BE2C (cell line): ENCODE data around the gene CRADD.

Experiments
- DNase-seq: peaks from one replicate; pipeline ENCODE4 v3.0.0-alpha.2; 2020
- H3K27me3 ChIP-seq: fragments of 250-450 bp; sonication (Bioruptor Pico); 2 replicates; pipeline ENCODE4 v1.5.1; 2020; ENCODE audit warnings: mild to moderate bottlenecking
- H3K36me3 ChIP-seq: fragments of 250-450 bp; sonication (Bioruptor Pico); 2 replicates; pipeline ENCODE4 v1.5.1; 2020; ENCODE audit warnings: mild to moderate bottlenecking
- H3K4me1 ChIP-seq: fragments of 250-450 bp; sonication (Bioruptor Pico); 2 replicates; pipeline ENCODE4 v1.5.1; 2020
- H3K4me3 ChIP-seq: 2 replicates; pipeline ENCODE4 v1.5.1; 2011; ENCODE audit warnings: low read depth, low read length
- H3K9me3 ChIP-seq: fragments of 250-450 bp; sonication (Bioruptor Pico); 2 replicates; pipeline ENCODE4 v1.5.1; 2020
- CTCF ChIP-seq: IDR thresholded peaks from 2 replicates; pipeline ENCODE4 v1.5.1; 2012; ENCODE audit warnings: mild to moderate bottlenecking, low read depth, low read length

CRADD gene

GRCh38 chr12:93705237-93705636, 28.1 kb downstream of the CRADD start:
- H3K4me1 ChIP-seq, result peaks cover 17% of the 10 kb centered on the region
- H3K4me3 ChIP-seq, result no peak overlapping the region
- no peak for TF ChIP-seq CTCF

GRCh38 chr12:93706387-93706786, 29.2 kb downstream of the CRADD start:
- no peak for DNase-seq
- H3K27me3 ChIP-seq, result no peaks in the 10 kb centered on the region
- H3K9me3 ChIP-seq, result peaks cover 2% of the 10 kb centered on the region; the same call in 1 of the 2 replicates
- no peaks in the 10 kb centered on the region for H3K36me3 ChIP-seq
- TF ChIP-seq CTCF, result no peak
- no peak overlapping the region for H3K4me3 ChIP-seq
- H3K4me1 ChIP-seq, result peaks cover 17% of the 10 kb centered on the region

More at GRCh38 chr12:93705237-93705636, 28.1 kb downstream of the CRADD start:
- Histone ChIP-seq H3K36me3 (no peaks in the 10 kb centered on the region), H3K9me3 (peaks cover 2% of the 10 kb centered on the region; the same call in 1 of the 2 replicates), H3K27me3 (no peaks in the 10 kb centered on the region)
- DNase-seq, result no peak

DNA sequence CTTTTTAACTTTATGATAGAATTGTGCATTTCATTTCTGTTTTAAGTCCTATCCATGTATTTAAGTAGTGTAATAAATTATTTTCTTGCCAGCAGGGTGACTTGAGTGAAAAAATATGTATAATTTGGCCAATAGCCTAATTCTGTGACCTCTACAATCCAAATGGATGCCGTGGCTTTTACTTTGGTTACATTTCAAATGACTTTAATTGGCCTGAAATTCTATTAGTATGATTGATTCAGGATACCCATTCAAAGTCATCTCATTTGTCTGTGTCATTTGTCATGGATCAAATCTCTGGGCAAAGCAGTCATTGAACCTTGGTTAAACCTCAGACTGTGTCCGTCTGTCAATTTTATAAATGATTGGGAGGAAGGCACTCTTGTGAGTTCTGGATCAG, 29.6 kb downstream of the CRADD start:
- no peak overlapping the region for H3K4me3 ChIP-seq
- no peak for TF ChIP-seq CTCF
- no peaks in the 10 kb centered on the region for H3K36me3 ChIP-seq
- DNase-seq, result no peak
- peaks cover 2% of the 10 kb centered on the region; the same call in 1 of the 2 replicates for H3K9me3 ChIP-seq
- no peaks in the 10 kb centered on the region for H3K27me3 ChIP-seq
- H3K4me1 ChIP-seq, result peaks cover 17% of the 10 kb centered on the region

- Histone ChIP-seq H3K4me3 (no peak overlapping the region), H3K9me3 (peaks cover 2% of the 10 kb centered on the region; the same call in 1 of the 2 replicates), H3K4me1 (peaks cover 17% of the 10 kb centered on the region), H3K27me3 (no peaks in the 10 kb centered on the region), H3K36me3 (no peaks in the 10 kb centered on the region)
- no peak for DNase-seq
- no peak for TF ChIP-seq CTCF
These were observed 30.7 kb downstream of the CRADD start for GRCh38 chr12:93707836-93708235.

GRCh38 chr12:93708952-93709351, 31.8 kb downstream of the CRADD start:
- no peak for DNase-seq
- H3K9me3 ChIP-seq, result peaks cover 2% of the 10 kb centered on the region; the same call in 1 of the 2 replicates
- H3K4me3 ChIP-seq, result no peak overlapping the region
- no peaks in the 10 kb centered on the region for H3K27me3 ChIP-seq
- H3K36me3 ChIP-seq, result no peaks in the 10 kb centered on the region
- no peak for TF ChIP-seq CTCF
- H3K4me1 ChIP-seq, result peaks cover 17% of the 10 kb centered on the region

DNA sequence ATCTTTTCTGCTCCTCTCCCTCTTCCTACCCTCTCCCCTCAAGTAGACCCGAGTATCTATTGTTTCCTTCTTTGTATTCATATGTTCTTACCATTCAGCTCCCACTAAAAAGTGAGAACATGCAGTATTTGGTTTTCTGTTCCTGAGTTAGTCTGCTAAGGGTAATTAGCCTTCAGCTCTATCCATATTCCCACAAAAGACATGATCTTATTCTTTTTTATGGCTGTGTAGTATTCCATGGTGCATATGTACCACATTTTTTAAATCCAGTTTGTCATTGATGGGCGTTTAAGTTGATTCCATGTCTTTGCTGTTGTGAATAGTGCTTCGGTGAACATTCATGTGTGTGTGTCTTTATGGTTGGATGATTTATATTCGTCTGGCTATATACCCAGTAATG, 32.2 kb downstream of the CRADD start:
- peaks cover 2% of the 10 kb centered on the region; the same call in 1 of the 2 replicates for H3K9me3 ChIP-seq
- H3K36me3 ChIP-seq, result no peaks in the 10 kb centered on the region
- H3K27me3 ChIP-seq, result no peaks in the 10 kb centered on the region
- no peak for TF ChIP-seq CTCF
- peaks cover 17% of the 10 kb centered on the region for H3K4me1 ChIP-seq
- no peak overlapping the region for H3K4me3 ChIP-seq
- DNase-seq, result no peak
